NT2/D1 (cell line): ENCODE results near the gene NEB.

Experiments
- SUZ12 ChIP-seq: IDR thresholded peaks from 2 replicates; pipeline ENCODE4 v1.6.1; 2011; ENCODE audit not compliant: insufficient read length, insufficient read depth; ENCODE audit errors: extremely low read depth
- YY1 ChIP-seq: IDR thresholded peaks from 2 replicates; pipeline ENCODE4 v1.6.1; 2011; ENCODE audit not compliant: insufficient read length, insufficient read depth
- ZNF274 ChIP-seq: IDR thresholded peaks from 2 replicates; pipeline ENCODE4 v1.6.1; 2011; ENCODE audit warnings: mild to moderate bottlenecking, low read depth, low read length

DNA sequence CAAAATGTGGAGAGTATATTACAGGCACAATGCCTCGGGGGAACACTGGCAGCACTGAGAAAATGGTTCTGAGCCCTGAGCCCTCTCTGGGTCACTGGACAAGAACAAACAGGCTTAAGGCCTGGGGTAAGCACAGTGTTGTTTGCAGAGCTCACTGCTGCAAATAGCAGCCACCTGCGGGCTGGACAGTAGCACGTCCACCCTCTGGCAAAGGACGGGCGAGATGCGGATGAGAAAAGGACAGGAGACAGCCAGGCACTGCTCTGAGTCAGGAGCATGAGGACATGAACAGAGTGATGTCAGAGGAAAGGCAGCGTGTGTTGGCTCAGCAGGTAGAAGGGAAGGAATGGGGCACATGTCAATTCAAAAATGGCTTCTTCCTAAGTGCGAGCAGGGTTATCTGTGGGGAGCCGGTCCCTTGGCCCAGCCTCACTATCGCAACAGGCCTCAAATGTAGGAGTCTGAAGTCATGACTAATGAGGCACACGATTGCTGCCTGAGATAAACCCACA is 25.9 kb upstream of the NEB start:
- TF ChIP-seq ZNF274 (no peak), SUZ12 (no peak), YY1 (no peak)
